ENCODE data around the gene LRRC49. TPM values are rescaled to one million over a fixed set of nuclear protein-coding genes. Genes with fewer than 3 reads are reported as not detected.

The LRRC49 gene
- total and polyA plus RNA-seq, 2 donors (not counting 3 experiments of a cell fraction or from before 2014, with no cell fraction given): 3.0 to 6.6 TPM

DNA sequence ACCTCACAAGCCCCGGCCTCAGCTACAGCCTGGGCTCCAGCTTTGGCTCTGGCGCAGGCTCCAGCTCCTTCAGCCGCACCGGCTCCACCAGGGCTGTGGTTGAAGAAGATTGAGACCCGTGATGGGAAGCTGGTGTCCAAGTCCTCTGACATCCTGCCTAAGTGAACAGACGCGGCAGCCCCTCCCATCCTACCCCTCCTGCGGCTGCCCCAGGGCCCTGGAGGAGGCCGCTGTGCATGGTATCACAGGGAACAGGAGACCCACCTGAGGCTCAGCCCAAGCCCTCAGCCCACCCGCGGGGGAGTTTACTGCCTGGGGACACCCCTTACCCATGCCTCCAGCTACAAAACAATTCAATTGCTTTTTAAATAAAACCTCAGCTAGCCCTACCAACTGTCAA is 32.6 kb upstream of the LRRC49 start:
- H3K27me3 ChIP-seq (ENCODE audit: control insufficient read depth in 2 of 2, insufficient read depth in 2 of 2, low read length in 2 of 2): no peaks in the 10 kb centered on the region
- no peaks in the 10 kb centered on the region for H4K20me1 ChIP-seq (replicated peaks; ENCODE audit: control insufficient read depth, extremely low read depth, insufficient read depth, low read length)
- no peak overlapping the region for H3K4me2 ChIP-seq (ENCODE audit: insufficient read depth, low read length)
- FAIRE-seq: no peak
- no peaks in the 10 kb centered on the region for H3K79me2 ChIP-seq (ENCODE audit: control insufficient read depth, insufficient read depth, low read length)
- H3K27ac ChIP-seq (ENCODE audit: insufficient read depth, low read depth, low read length): no peak overlapping the region
- no peaks in the 10 kb centered on the region for H3K9me3 ChIP-seq (replicated peaks; ENCODE audit: control insufficient read depth, insufficient read depth, low read length)
- dilution Hi-C loops (cut with MboI; ENCODE audit: extremely low pct_ligation_motif_present, low sequenced_read_pairs) (no loop called here), intact Hi-C loops (cut with micrococcal nuclease) (no loop called here)
- H3K9ac ChIP-seq (replicated peaks; ENCODE audit: extremely low read depth, insufficient read depth, low read length): no peak overlapping the region
- H3K4me3 ChIP-seq (replicated peaks in 1 of 3; ENCODE audit: insufficient read depth in 1 of 3, low read depth in 1 of 3, low read length in 3 of 3): no peak overlapping the region
- TF ChIP-seq MYC (IDR thresholded peaks at IDR 0.05; ENCODE audit: low read depth, low read length) (no peak), GATA2 (IDR thresholded peaks at IDR 0.05; ENCODE audit: insufficient read depth, insufficient read length, low read depth, low read length) (no peak), JUN (IDR thresholded peaks at IDR 0.05; ENCODE audit: borderline replicate concordance, insufficient read depth, insufficient read length, low read depth) (no peak), EZH2 (IDR thresholded peaks at IDR 0.05; ENCODE audit: borderline replicate concordance, low read depth, low read length, severe bottlenecking) (no peak), POLR2AphosphoS5 (IDR thresholded peaks at IDR 0.05; ENCODE audit: insufficient read depth, low read depth, low read length) (no peak), FOS (IDR thresholded peaks at IDR 0.05; ENCODE audit: borderline replicate concordance, insufficient read depth, low read length) (no peak), POLR2A (IDR thresholded peaks at IDR 0.05; ENCODE audit: low read depth, low read length) (no peak)
- TF ChIP-seq, protein P1, sequence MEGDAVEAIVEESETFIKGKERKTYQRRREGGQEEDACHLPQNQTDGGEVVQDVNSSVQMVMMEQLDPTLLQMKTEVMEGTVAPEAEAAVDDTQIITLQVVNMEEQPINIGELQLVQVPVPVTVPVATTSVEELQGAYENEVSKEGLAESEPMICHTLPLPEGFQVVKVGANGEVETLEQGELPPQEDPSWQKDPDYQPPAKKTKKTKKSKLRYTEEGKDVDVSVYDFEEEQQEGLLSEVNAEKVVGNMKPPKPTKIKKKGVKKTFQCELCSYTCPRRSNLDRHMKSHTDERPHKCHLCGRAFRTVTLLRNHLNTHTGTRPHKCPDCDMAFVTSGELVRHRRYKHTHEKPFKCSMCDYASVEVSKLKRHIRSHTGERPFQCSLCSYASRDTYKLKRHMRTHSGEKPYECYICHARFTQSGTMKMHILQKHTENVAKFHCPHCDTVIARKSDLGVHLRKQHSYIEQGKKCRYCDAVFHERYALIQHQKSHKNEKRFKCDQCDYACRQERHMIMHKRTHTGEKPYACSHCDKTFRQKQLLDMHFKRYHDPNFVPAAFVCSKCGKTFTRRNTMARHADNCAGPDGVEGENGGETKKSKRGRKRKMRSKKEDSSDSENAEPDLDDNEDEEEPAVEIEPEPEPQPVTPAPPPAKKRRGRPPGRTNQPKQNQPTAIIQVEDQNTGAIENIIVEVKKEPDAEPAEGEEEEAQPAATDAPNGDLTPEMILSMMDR (IDR thresholded peaks at IDR 0.05; ENCODE audit: extremely low read depth in 1 of 2, insufficient read depth in 1 of 2, low read depth in 1 of 2, low read length in 2 of 2): no peak
- TF ChIP-seq, protein P2, sequence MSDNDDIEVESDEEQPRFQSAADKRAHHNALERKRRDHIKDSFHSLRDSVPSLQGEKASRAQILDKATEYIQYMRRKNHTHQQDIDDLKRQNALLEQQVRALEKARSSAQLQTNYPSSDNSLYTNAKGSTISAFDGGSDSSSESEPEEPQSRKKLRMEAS (IDR thresholded peaks at IDR 0.05; ENCODE audit: insufficient read depth, insufficient read length): no peak
- DNase-seq (ENCODE audit: low read depth, low spot score): no peak
- POLR2A ChIA-PET: no interaction called here
- no peak overlapping the region for H2AFZ ChIP-seq (ENCODE audit: low read depth, low read length)
- peaks cover 14% of the 10 kb centered on the region for H3K4me1 ChIP-seq (ENCODE audit: control insufficient read depth, extremely low read depth, insufficient read depth, low read length)
- H3K9me1 ChIP-seq (replicated peaks; ENCODE audit: control insufficient read depth, extremely low read depth, insufficient read depth, low read length): no peaks in the 10 kb centered on the region
- no TSS peak for BruUV-seq (replicated peaks)
- CTCF ChIA-PET: interaction anchor here (1.1 to 9.2 kb wide), 3 partner anchors 15 to 48 kb away, joined by 4 to 72 read pairs (median 4); no protein-coding TSS in a partner anchor
- H3K36me3 ChIP-seq (ENCODE audit: control insufficient read depth in 2 of 2, extremely low read depth in 1 of 2, insufficient read depth in 2 of 2, low read length in 2 of 2): no peaks in the 10 kb centered on the region
